Stimulated activated CD4-positive, alpha-beta T cell treated with anti-CD3 and anti-CD28 coated beads, Interleukin-12 subunit alpha, Interleukin-12 subunit beta, amount 100 ng/mL, for 48 hours (primary cell): Measurements from ENCODE around the gene SPOCK1.

ENCODE experiments used
- DNase-seq, 3 donors: peaks; one replicate each; pipeline ENCODE4 v3.0.0-alpha.2; 2020; ENCODE audit warnings: low read depth in 2 of 3, low spot score in 1 of 3

Gene SPOCK1

GRCh38 chr5:137035480-137035878 lies 463.6 kb downstream of the SPOCK1 start:
- DNase-seq: no peak

- DNase-seq: no peak
Measured at GRCh38 chr5:137034764-137035479, 464.2 kb downstream of the SPOCK1 start.

- no peak for DNase-seq
Measured at GRCh38 chr5:137034213-137034612, 464.9 kb downstream of the SPOCK1 start.

DNA sequence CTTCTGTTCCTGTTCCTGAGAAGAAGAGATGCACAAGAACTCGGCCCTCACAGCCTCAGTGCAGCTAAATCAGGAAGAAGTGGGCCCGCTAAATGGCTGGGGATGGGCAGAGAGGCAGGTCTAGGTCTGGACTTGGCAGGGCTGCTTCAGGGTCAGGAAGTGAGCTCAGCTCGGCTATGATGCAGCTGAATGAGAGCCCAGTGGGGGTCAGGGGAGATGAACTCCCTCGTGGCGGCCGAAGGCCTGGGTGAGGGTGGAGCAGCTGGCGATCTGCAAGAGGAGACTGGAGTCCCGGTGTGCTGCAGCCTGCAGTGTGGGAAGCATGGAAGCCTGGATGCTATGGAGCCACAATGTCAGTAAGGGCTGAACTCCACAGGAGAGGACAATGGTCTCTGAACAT lies 466.2 kb downstream of the SPOCK1 start:
- no peak for DNase-seq

- DNase-seq: no peak
Measured at GRCh38 chr5:137027758-137028157, 471.4 kb downstream of the SPOCK1 start.

DNA sequence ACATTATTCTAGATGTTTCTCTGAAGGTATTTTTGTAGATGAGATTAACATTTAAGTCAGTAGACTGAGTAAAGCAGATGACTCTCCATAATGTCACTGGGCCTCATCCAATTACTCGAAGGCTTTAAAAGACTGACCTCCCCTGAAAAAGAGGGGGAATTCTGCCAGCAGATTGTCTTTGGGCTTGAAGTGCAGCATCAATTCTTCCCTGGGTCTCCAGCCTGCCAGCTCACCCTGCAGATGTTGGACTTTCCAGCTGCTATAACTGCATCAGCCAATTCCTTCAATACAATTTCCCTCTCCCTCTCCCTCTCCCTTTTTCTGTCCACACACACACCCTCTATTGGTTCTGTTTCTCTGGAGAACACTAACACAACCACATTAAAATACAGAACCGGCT lies 472.8 kb downstream of the SPOCK1 start:
- DNase-seq: no peak

DNA sequence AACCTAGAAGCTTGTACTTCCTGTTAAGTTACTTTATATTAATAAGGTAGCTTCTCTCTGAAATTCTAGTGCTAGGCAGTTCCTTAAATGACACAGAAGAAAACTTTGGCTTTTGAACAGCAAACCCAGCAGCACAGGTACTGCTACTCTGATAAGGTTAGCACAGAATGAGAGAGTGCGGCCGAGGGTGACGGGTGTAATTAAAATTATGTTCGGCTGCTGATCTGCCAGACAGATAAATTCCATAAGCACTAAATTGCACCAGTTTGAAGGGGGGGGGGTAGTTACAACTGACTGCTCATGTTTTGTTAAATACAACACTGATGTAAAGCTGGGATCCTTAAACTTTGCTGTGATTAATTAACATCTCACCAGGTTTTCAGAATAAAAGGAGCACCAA lies 475.1 kb downstream of the SPOCK1 start:
- no peak for DNase-seq

- no peak for DNase-seq
Measured at GRCh38 chr5:137023371-137023770, 475.8 kb downstream of the SPOCK1 start.

- no peak for DNase-seq
Measured at GRCh38 chr5:137022725-137023124, 476.4 kb downstream of the SPOCK1 start.

DNA sequence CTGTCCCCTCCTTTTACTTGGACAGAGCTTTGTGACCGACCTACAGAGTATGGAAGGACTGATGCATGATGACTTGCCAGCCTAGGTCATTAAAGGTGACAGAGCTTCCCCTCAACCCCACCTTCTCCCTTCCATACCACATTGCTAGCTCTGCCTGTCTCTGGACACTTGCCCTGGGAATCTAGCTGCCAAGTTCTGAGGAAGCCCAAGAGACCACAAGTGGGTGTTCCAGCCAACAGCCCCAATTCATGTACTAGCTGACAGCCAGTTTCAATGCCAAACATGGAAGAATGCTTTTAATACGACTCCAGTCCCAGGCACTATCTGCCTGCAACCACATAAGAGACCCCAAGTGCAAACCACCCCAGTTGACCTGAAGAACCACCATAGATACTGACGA lies 477.1 kb downstream of the SPOCK1 start:
- no peak for DNase-seq

DNA sequence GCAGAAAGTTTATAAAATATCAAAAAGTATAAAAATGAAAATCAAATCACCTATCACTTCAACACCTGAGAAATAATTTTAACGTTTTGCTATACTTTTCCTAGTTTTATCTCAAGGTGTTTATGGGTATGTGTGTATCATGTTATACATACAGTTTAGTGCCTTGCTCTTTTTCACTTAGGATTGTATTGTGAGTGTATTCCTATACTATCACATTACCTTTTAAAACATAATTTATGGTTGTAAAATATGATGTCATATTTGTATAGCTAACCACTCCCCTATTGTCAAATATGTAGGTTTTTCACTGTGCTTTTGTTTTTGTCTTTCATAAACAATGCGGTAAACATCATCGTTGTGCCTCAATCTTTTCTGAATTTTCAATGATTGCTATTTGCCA lies 479.9 kb downstream of the SPOCK1 start:
- DNase-seq: no peak

DNA sequence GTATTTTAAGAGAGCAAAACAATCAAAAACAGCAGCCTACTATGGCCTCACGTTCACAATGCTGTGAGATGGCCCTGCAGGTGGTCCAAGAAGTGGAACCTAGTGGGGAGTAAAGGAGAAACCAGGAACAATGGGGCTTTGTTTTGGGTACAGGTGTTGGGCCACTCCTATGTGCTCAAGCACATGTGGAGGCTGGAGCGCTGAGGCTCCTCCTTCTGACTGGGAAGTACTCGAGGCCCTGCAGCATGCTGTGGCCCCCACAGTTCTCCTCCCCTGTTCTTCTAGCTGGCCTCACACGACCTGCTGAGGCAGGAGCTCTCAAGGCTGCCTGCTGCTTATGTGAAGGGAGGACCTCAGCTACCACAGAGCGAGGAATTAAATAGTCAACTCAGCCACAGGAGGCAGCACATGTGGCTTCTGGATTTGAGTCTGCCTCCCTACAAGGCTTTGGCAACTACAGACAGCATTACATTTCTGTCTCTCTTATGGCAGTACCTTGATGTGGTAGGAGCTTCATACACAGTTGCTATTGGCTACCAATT lies 482.3 kb downstream of the SPOCK1 start:
- no peak for DNase-seq

DNA sequence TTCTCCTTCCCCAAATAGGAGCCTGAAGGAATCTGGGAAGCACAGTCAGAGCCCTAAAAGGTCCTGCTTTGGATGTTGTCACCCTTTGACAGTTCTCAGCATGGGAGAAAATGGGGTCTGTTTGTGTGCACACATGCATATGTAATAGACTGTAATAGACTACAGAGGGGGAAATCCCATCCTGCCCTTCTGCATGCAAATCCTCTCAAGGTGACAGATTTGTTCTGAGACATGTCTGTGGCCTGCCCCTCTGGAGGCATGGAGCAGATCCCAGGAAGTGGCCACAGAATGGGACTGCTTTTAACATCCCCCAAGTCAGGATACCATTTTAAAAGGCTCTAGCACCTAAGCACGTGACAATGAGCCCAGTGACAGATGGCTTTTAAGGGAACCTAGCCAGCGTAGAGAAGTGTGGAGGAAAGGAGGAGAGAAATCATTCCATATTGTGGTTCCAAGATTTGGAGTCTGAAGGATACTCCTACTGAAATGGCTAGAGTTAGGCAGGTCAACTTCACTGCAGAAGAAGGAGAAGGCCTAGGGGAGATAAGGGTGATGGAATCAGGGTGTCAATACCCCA lies 483.5 kb downstream of the SPOCK1 start:
- no peak for DNase-seq

- no peak for DNase-seq
Measured at GRCh38 chr5:137014731-137015130, 484.4 kb downstream of the SPOCK1 start.

- DNase-seq: no peak
Measured at GRCh38 chr5:137010226-137010625, 488.9 kb downstream of the SPOCK1 start.

DNA sequence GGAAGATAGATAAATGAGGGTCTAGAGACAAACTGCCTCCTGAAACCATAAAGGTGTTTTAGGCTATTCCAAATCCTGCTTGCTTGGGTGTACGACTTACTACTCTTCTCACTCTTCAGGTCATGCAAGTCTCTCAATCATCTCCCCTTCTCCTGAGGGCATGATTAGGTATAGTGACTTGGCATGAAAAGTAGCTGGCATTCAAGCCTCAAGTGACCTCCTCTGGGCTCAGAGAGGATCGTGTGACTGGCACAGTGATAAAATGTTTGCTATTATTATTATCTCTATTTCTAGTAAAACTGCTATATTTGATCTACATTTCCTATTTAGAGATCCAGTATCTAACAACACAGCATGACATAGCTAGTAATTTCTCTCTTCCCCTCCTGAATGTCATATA lies 494.8 kb downstream of the SPOCK1 start:
- DNase-seq: no peak

GRCh38 chr5:137001026-137001569 lies 498.0 kb downstream of the SPOCK1 start:
- DNase-seq: no peak

DNA sequence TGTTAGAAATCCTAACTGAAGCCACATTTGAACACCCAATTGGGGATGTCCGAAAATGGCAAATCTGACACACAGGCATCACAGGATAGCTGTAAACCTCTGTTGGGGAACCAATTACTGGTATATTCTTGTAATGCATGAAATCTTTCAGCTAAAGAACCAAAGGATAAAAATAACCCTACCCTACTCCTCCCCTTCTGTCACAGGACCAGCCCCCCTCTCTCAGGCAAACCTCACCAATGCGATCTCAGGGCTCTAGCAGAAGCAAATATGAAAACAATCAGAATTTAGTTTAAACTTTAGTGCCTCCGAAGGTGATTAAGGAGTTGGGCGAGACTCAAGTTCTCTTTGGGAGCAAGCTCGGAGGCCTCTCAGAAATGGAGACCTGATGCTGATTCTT lies 499.3 kb downstream of the SPOCK1 start:
- no peak for DNase-seq

GRCh38 chr5:136998854-136999357 lies 500.2 kb downstream of the SPOCK1 start:
- no peak for DNase-seq

DNA sequence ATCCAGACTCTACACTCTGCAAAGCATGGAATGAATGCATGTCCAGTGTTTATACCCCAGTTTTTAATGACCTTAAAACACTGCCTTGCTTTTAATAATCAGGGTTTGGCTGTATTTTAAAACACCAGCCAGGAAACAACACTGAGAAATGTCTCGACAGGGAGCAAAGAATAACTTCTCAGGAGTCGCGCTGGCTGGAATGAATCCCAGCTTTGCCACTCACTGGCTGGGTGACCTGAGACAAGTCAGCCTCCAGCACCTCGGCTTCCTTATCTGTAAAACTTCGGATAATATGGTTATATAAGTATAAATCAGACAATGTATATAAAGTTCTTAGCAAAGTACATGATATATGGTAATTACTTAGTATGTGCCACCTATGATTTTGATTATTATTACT lies 505.0 kb downstream of the SPOCK1 start:
- DNase-seq: no peak

GRCh38 chr5:136992796-136993489 lies 506.2 kb downstream of the SPOCK1 start:
- no peak for DNase-seq
